ENCODE data around the gene ESCO1.
A peak's percentile ranks its signal among the peaks of the same experiment; 100 is the strongest.
"Not testable (repeated sequence)": the region's sequence is repeated elsewhere in the genome, so short reads cannot be mapped to it uniquely, and the experiment has no call there.

ESCO1 gene, protein sequence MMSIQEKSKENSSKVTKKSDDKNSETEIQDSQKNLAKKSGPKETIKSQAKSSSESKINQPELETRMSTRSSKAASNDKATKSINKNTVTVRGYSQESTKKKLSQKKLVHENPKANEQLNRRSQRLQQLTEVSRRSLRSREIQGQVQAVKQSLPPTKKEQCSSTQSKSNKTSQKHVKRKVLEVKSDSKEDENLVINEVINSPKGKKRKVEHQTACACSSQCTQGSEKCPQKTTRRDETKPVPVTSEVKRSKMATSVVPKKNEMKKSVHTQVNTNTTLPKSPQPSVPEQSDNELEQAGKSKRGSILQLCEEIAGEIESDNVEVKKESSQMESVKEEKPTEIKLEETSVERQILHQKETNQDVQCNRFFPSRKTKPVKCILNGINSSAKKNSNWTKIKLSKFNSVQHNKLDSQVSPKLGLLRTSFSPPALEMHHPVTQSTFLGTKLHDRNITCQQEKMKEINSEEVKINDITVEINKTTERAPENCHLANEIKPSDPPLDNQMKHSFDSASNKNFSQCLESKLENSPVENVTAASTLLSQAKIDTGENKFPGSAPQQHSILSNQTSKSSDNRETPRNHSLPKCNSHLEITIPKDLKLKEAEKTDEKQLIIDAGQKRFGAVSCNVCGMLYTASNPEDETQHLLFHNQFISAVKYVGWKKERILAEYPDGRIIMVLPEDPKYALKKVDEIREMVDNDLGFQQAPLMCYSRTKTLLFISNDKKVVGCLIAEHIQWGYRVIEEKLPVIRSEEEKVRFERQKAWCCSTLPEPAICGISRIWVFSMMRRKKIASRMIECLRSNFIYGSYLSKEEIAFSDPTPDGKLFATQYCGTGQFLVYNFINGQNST

GRCh38 chr18:21600526-21601410 is at the start of gene ESCO1:
TSS of gene ESCO1 (minus strand) at chr18:21600704. CDS start at chr18:21574843, 25,861 bp downstream.
- peak; percentile 91 for DNase-seq (ENCODE audit: low read depth)

DNA sequence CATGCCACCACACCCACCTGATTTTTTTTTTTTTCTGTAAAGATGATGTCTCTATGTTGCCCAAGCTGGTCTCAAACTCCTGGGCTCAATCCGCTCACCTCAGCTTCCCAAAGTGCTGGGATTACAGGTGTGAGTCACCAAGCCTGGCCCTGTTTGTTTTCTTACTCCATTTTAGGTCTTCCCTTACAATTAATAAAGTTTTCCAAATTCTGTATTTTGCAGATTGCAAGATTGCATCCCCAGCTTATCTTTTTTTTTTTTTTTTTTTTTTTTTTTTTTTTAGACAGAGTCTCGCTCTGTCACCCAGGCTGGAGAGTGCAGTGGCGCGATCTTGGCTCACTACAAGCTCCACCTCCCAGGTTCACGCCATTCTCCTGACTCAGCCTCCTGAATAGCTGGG is 39.9 kb upstream of the ESCO1 start:
- not testable (repeated sequence) for DNase-seq (ENCODE audit: low read depth)

- DNase-seq (ENCODE audit: low read depth), result no peak
Observed at GRCh38 chr18:21638822-21639221, 38.3 kb upstream of the ESCO1 start.

- DNase-seq (ENCODE audit: low read depth), result no peak
Observed at GRCh38 chr18:21636769-21637168, 36.3 kb upstream of the ESCO1 start.

GRCh38 chr18:21634588-21635199 is 34.2 kb upstream of the ESCO1 start:
- no peak for DNase-seq (ENCODE audit: low read depth)

DNA sequence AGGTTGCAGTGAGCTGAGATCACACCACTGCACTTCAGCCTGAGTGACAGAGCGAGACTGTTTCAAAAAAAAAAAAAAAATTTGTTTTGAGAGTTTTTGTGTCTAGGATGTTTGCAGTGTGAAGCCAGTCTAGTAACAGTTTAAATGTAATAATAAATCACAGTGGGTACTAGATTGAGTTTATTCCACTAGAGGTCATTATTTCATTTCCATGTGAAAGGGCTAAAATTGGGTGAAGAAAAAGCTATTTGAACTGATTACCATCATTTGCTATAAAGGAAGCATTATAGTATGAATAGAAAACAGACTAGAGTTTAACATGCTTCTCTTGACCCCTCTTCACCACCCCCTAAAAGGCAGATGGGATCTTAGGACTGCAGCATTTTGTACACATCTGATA is 31.9 kb upstream of the ESCO1 start:
- no peak for DNase-seq (ENCODE audit: low read depth)

- DNase-seq (ENCODE audit: low read depth), result no peak
Observed at GRCh38 chr18:21629089-21629832, 28.8 kb upstream of the ESCO1 start.

DNA sequence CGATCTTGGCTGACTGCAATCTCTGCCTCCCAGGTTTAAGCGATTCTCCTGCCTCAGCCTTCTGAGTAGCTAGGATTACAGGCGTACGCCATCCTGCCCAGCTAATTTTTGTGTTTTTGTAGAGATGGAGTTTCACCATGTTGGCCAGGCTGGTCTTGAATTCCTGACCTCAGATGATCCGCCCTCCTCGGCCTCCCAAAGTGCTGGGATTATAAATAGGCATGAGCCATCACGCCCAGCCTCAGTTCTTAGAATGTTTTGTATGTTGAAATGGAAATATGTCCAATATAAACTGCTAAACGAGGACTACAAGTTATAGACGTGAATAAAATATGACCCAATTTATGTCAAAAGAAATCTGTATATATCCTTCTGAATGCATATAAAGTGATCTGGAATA is 21.1 kb upstream of the ESCO1 start:
- not testable (repeated sequence) for DNase-seq (ENCODE audit: low read depth)

DNA sequence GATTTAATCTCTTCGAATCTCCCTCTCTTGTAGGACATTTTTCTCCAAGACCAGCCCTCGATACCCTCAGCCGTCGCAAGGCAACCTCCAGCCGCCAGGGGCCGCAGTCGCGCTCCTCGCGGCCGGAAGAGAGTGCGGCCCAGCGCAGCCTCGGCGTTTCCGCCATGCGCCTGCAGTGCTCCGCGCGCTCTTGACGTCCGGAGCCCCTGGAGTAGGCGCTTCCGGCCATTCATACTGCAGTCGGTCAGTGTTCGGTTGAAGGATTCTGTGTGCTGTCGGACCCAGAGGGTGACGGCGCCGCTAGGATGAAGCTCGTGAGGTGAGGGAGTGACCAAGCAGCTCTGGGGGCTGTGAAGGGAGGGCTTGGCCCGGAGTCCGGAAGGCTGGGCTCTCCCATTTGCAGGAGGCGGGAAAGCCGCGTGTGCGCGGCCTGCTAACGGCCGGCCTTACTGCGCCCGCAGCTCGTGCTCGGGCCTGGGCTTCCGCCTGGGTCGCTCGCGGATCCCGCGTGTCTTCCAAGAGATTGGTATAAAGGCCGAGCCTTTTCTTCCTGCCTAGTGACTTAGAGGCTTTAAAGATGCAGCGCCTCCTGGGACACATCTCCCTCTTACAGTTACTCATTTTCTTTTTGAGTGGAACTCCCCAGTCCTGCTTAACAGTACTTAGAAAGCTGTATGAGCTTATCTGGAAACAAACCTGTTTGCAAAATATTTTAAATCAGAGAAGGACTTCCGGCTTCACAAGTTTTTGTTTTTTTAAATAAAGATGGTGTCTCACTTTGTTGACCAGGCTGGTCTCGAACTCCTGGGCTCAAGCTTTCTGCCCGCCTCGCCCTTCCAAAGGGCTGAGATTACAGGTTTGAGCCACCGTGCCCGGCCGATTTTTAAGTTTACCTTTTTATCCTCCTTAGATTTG is 11.9 kb upstream of the ESCO1 start, which contains the start of gene SNRPD1:
TSS of gene SNRPD1 (plus strand) at position 190 of the 915 bp plus-strand sequence. CDS start at position 306, 116 bp downstream.
- DNase-seq (ENCODE audit: low read depth), result peak; percentile 82

- not testable (repeated sequence) for DNase-seq (ENCODE audit: low read depth)
Observed at GRCh38 chr18:21611401-21612124, 11.1 kb upstream of the ESCO1 start.

DNA sequence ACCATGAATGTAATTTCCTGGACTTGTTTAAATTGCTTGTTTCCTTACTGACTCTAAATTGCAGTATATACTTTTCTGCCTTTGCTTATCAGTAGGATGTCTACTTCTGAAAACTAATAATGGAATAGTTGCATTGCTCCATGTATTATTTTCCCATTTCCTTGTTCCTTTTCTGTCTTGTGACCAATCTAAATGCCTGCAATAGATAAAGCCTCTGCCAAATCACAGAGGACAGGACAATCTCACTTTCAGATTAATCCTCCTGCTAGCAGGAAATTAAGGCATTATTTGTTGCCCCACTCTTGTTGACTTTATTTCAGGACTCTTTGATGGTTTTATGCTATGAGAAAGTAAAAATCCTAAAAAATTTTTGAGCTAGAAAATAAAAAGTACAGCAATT is 4.7 kb upstream of the ESCO1 start:
- DNase-seq (ENCODE audit: low read depth), result no peak

- no peak for DNase-seq (ENCODE audit: low read depth)
Observed at GRCh38 chr18:21604671-21605070, 4.2 kb upstream of the ESCO1 start.

DNA sequence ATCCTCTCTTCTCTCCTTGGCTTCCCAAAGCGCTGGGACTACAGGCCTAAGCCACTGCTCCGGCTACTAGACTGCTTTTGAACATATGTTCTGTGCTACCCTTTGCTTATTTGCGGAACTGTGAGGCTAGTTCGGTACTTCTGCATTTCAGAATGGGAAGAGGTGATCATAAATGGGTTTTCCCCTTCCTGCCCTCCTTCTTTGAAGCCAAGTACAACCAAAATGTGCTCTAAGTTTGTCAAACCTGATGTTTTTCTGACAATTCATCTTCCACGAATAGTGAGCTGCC is 1.7 kb upstream of the ESCO1 start:
- DNase-seq (ENCODE audit: low read depth), result no peak

DNA sequence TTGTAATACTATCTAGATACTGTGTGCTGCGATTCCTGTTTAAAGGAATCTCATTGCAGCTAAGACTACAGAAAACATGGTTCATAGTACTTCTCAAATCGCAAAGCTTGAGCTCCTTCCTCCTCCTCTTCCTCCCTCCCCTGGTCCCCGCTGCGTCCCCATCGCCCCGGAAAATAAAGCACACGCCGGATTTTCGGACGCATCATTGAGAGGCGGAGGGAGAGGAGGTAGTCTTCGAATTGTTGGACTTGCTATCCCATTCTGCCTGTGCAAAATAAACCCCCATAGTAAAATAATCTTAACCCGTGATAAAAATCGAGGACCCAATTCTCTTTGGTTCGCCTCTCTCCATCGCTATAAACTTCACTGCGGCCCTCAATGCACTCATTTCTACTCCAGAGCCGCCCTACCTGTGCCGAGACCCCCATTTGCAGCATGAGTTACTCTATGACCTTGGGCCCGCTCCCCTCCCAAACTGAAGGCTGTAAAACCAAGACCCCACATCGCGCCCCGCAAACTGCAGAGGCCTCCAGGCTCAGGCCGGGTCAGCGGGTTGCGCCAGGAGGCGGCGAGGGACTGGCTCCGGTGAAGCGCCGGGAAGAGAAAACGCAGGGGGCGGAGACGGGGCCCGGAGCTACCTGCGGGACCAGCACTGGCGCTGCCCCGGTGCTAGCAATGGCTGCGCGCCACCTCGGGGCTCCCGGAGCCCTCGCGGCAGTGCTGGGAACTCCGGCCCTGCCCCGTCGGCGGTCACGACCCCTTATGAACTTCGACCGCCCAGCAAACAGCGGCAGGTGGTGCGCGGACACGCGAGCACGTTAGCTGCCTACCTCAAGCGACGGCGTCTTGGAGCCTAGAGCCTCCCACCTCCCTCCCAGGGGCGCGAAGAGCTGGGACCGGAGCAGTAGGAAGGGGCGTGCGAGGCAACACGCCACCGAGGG is 649 bp downstream of the ESCO1 start:
- DNase-seq (ENCODE audit: low read depth), result no peak

DNA sequence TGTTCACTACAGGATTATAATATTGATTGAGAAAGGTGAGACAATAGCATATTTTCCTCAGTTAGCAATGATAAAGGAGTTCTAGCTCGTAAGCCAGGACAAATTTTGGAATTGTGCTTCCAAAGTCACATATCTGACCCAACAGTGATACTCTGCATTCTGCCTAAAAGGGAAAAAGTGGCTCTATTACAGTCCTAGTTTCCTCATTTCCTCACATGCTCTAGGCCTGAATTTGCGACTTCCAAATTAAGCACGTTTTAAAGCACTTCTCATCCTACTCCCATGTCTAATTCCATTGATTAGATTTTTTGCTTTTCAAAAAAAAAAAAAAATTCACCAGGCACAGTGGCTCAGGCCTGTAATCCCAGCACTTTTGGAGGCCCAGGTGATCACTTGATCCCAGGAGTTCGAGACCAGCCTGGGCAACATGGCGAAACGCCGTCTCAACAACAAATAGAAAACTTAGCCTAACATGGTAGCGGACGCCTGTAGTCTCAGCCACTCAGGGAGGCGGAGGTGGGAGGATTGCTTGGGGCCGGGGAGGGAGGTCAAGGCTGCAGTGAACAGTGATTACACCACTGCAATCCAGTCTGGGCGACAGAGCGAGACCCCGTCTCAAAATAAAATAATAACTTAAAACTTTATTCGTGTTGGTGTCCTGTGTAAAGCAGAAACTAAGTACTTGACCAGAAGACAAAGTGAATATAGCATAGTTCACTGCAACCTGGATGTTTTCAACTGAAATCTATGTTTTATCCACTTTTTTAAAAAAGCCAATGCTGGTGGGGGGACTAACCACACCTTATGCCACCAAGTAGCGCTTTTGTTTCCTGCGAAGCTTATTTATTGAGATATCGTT is 1.5 kb downstream of the ESCO1 start:
- DNase-seq (ENCODE audit: low read depth), result no peak

DNA sequence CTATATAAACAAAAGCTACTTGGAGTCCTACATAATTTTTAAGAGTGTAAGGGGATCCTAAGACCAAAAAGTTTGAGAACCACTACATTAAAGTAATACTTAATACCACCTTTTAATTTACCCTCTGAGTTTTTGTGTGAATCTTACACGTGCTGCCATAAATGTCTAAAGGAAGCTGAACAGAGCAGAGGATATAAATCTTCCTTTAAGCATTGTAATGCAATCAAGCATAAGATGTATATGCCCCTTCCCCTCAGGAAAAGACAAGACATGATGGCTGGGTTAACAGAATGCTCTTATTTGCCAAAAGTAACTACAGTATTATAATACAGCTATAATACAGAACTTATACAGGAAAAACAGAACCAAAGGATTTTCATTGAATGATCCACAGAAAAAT is 2.9 kb downstream of the ESCO1 start:
- DNase-seq (ENCODE audit: low read depth), result no peak
